ENCODE results near the gene BIRC2.

DNA sequence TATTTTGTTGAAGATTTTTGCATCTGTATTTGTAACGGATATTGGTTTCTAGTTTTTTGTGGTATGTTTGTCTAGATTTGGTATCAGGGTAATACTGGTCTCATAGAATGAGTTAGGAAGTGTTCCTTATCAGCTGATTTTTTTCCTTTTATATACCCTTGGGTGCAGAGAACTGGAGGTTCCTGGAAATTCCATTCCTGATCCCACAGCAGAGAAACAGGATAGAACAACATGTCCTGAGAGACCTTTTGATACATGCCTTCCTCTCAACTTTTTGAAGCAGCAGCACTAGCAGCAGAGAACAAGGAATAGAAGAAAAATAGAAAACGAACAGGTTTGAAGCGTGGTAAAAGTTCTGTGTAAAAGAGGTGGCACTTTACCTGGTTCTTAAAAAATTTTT is 36.8 kb downstream of the BIRC2 start:
- TF ChIP-seq, protein P1, sequence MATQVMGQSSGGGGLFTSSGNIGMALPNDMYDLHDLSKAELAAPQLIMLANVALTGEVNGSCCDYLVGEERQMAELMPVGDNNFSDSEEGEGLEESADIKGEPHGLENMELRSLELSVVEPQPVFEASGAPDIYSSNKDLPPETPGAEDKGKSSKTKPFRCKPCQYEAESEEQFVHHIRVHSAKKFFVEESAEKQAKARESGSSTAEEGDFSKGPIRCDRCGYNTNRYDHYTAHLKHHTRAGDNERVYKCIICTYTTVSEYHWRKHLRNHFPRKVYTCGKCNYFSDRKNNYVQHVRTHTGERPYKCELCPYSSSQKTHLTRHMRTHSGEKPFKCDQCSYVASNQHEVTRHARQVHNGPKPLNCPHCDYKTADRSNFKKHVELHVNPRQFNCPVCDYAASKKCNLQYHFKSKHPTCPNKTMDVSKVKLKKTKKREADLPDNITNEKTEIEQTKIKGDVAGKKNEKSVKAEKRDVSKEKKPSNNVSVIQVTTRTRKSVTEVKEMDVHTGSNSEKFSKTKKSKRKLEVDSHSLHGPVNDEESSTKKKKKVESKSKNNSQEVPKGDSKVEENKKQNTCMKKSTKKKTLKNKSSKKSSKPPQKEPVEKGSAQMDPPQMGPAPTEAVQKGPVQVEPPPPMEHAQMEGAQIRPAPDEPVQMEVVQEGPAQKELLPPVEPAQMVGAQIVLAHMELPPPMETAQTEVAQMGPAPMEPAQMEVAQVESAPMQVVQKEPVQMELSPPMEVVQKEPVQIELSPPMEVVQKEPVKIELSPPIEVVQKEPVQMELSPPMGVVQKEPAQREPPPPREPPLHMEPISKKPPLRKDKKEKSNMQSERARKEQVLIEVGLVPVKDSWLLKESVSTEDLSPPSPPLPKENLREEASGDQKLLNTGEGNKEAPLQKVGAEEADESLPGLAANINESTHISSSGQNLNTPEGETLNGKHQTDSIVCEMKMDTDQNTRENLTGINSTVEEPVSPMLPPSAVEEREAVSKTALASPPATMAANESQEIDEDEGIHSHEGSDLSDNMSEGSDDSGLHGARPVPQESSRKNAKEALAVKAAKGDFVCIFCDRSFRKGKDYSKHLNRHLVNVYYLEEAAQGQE (IDR thresholded peaks at IDR 0.05; ENCODE audit: insufficient read depth in 1 of 2, low read depth in 2 of 2, low read length in 2 of 2): no peak
- no peak for TF ChIP-seq SIN3A (IDR thresholded peaks at IDR 0.05; ENCODE audit: borderline replicate concordance, insufficient read depth, low read length)
- TF ChIP-seq POLR2AphosphoS5 (IDR thresholded peaks at IDR 0.05; ENCODE audit: low read depth, low read length): no peak
